Thymus (tissue), 11 donors: Measurements from ENCODE around the gene SCIN. TPM values are rescaled to one million over a fixed set of nuclear protein-coding genes. Genes with fewer than 3 reads are reported as not detected.
"Not testable (repeated sequence)": the region's sequence is repeated elsewhere in the genome, so short reads cannot be mapped to it uniquely, and the experiment has no call there.

Experiments
- DNase-seq, 9 donors: peaks; one replicate each; pipeline ENCODE4 v3.0.0-alpha.2; 2013; ENCODE audit warnings: low spot score in 9 of 9, low read depth in 6 of 9, missing footprints in 1 of 9
- H3K27ac ChIP-seq, 2 donors: one replicate each; pipeline ENCODE4 v1.5.1; 2013; ENCODE audit warnings: control low read depth in 1 of 2, low read depth in 1 of 2, low read length in 1 of 2, mild to moderate bottlenecking in 1 of 2, moderate library complexity in 1 of 2
- H3K27me3 ChIP-seq, 2 donors: one replicate each; pipeline ENCODE4 v1.5.1; 2013; ENCODE audit warnings: low read length in 1 of 2; ENCODE audit not compliant: control insufficient read depth in 2 of 2, insufficient read depth in 1 of 2
- H3K36me3 ChIP-seq, 2 donors: one replicate each; pipeline ENCODE4 v1.5.1; 2013; ENCODE audit warnings: low read length in 1 of 2, mild to moderate bottlenecking in 1 of 2, moderate library complexity in 1 of 2; ENCODE audit not compliant: control insufficient read depth in 2 of 2, insufficient read depth in 2 of 2
- H3K4me1 ChIP-seq, 2 donors: one replicate each; pipeline ENCODE4 v1.5.1; 2013; ENCODE audit warnings: low read length in 2 of 2; ENCODE audit not compliant: control insufficient read depth in 2 of 2, insufficient read depth in 2 of 2
- H3K4me3 ChIP-seq, 2 donors: one replicate each; pipeline ENCODE4 v1.5.1; 2013; ENCODE audit warnings: low read length in 2 of 2, control low read depth in 1 of 2, mild to moderate bottlenecking in 1 of 2
- H3K9me3 ChIP-seq, 2 donors: one replicate each; pipeline ENCODE4 v1.5.1; 2013; ENCODE audit warnings: low read length in 1 of 2, mild to moderate bottlenecking in 1 of 2; ENCODE audit not compliant: control insufficient read depth in 2 of 2, insufficient read depth in 1 of 2
- WGBS: extraction: QIAGEN DNeasy Blood & Tissue Kit; methylation state at CpG from one replicate; pipeline ENCODE4 v1.1.7; 2013; 5-methylcytosine and 5-hydroxymethylcytosine counted together
- polyA plus RNA-seq: library from polyadenylated mRNA; stranded (reverse); fragments of 200-250 nt; gene quantifications from one replicate; pipeline ENCODE4 v1.2.3, GENCODE V29; 2013
- total RNA-seq: library from RNA; stranded (reverse); fragments of 120-200 nt; gene quantifications from one replicate; pipeline ENCODE4 v1.2.4, GENCODE V29; 2013
- donor health status: healthy.

SCIN gene
- total and polyA plus RNA-seq, 2 donors = 0.33 to 0.37 TPM

GRCh38 chr7:12637819-12638592, 67.5 kb downstream of the SCIN start:
- WGBS = 69% methylated on average over 4 of the region's 4 CpGs
- Histone ChIP-seq H3K27ac (peak overlapping the region; percentile 10 to 79), H3K9me3 (no peaks in the 10 kb centered on the region), H3K36me3 (no peaks in the 10 kb centered on the region), H3K4me3 (no peak overlapping the region), H3K4me1 (peaks cover 0 to 18% of the 10 kb centered on the region in 2 donors), H3K27me3 (no peaks in the 10 kb centered on the region)
- DNase-seq = peak in 5 of 9 donors; percentile 19 to 68 (median 34)

GRCh38 chr7:12638851-12639456, 68.4 kb downstream of the SCIN start:
- WGBS = 24% methylated on average over 6 of the region's 6 CpGs
- Histone ChIP-seq H3K27ac (peak overlapping the region in 1 of 2 donors; percentile 79), H3K4me3 (no peak overlapping the region), H3K36me3 (no peaks in the 10 kb centered on the region), H3K27me3 (no peaks in the 10 kb centered on the region), H3K9me3 (no peaks in the 10 kb centered on the region), H3K4me1 (peaks cover 0 to 11% of the 10 kb centered on the region in 2 donors)
- peak in 6 of 9 donors; percentile 15 to 74 (median 33) for DNase-seq

- H3K27me3 ChIP-seq = no peaks in the 10 kb centered on the region
- no peaks in the 10 kb centered on the region for H3K36me3 ChIP-seq
- H3K4me1 ChIP-seq = peaks cover 0 to 9% of the 10 kb centered on the region in 2 donors
- WGBS = 85% methylated on average over 7 of the region's 7 CpGs
- peak in 3 of 9 donors; percentile 15 to 58 (median 49) for DNase-seq
- H3K9me3 ChIP-seq = no peaks in the 10 kb centered on the region
- H3K4me3 ChIP-seq = no peak overlapping the region
- no peak overlapping the region for H3K27ac ChIP-seq
These were observed 70.0 kb downstream of the SCIN start for GRCh38 chr7:12640299-12641096.

- no peak for DNase-seq
- peaks cover 0 to 9% of the 10 kb centered on the region in 2 donors for H3K4me1 ChIP-seq
- H3K9me3 ChIP-seq = no peaks in the 10 kb centered on the region
- no peak overlapping the region for H3K27ac ChIP-seq
- H3K36me3 ChIP-seq = no peaks in the 10 kb centered on the region
- no peak overlapping the region for H3K4me3 ChIP-seq
- WGBS = 63% methylated on average over 3 of the region's 3 CpGs
- H3K27me3 ChIP-seq = no peaks in the 10 kb centered on the region
These were observed 70.7 kb downstream of the SCIN start for GRCh38 chr7:12641196-12641595.

GRCh38 chr7:12642508-12642907, 72.0 kb downstream of the SCIN start:
- 98% methylated on average over 5 of the region's 5 CpGs for WGBS
- DNase-seq = no peak
- H3K27ac ChIP-seq = no peak overlapping the region
- H3K4me3 ChIP-seq = no peak overlapping the region
- H3K36me3 ChIP-seq = no peaks in the 10 kb centered on the region
- H3K9me3 ChIP-seq = no peaks in the 10 kb centered on the region
- H3K4me1 ChIP-seq = peaks cover 0 to 7% of the 10 kb centered on the region in 2 donors
- H3K27me3 ChIP-seq = no peaks in the 10 kb centered on the region

- Histone ChIP-seq H3K9me3 (no peaks in the 10 kb centered on the region), H3K27me3 (no peaks in the 10 kb centered on the region), H3K36me3 (no peaks in the 10 kb centered on the region), H3K4me3 (no peak overlapping the region), H3K4me1 (peaks cover 0 to 5% of the 10 kb centered on the region in 2 donors), H3K27ac (no peak overlapping the region)
- DNase-seq = no peak
- WGBS = 94% methylated on average over 3 of the region's 3 CpGs
These were observed 72.6 kb downstream of the SCIN start for GRCh38 chr7:12643001-12643643.

- H3K36me3 ChIP-seq = no peaks in the 10 kb centered on the region
- no peaks in the 10 kb centered on the region for H3K27me3 ChIP-seq
- DNase-seq = no peak
- H3K4me3 ChIP-seq = no peak overlapping the region
- 80% methylated on average over 5 of the region's 5 CpGs for whole genome bisulfite sequencing
- H3K27ac ChIP-seq = no peak overlapping the region
- peaks cover 0 to 4% of the 10 kb centered on the region in 2 donors for H3K4me1 ChIP-seq
- no peaks in the 10 kb centered on the region for H3K9me3 ChIP-seq
These were observed 73.1 kb downstream of the SCIN start for GRCh38 chr7:12643644-12644043.

GRCh38 chr7:12645212-12645611, 74.7 kb downstream of the SCIN start:
- not testable (repeated sequence) for DNase-seq, H3K4me3 ChIP-seq, H3K9me3 ChIP-seq, H3K36me3 ChIP-seq, H3K4me1 ChIP-seq, H3K27ac ChIP-seq, H3K27me3 ChIP-seq
- WGBS = 87% methylated on average over 6 of the region's 6 CpGs
